HG03108 (cell line): ENCODE data around the gene STT3A.

ENCODE experiments used
- ATAC-seq: cut with Tn5 transposase; IDR thresholded peaks from one replicate; pipeline ENCODE4 v1.9.1; 2021; ENCODE audit warnings: moderate library complexity; ENCODE audit not compliant: unreplicated experiment

Gene STT3A

GRCh38 chr11:125587480-125587879 lies 5.2 kb upstream of the STT3A start:
- no peak for ATAC-seq

- ATAC-seq: no peak
Observed at GRCh38 chr11:125588505-125588904, 4.1 kb upstream of the STT3A start.

GRCh38 chr11:125591649-125592304 lies 875 bp upstream of the STT3A start:
- ATAC-seq: peak; percentile 14

GRCh38 chr11:125593114-125593820 lies 615 bp downstream of the STT3A start:
- no peak for ATAC-seq

GRCh38 chr11:125594958-125595357 lies 2.3 kb downstream of the STT3A start:
- no peak for ATAC-seq

- no peak for ATAC-seq
Observed at GRCh38 chr11:125600663-125601062, 8.0 kb downstream of the STT3A start.

- no peak for ATAC-seq
Observed at GRCh38 chr11:125603207-125603606, 10.6 kb downstream of the STT3A start.

GRCh38 chr11:125605417-125605816 lies 12.8 kb downstream of the STT3A start:
- no peak for ATAC-seq

- no peak for ATAC-seq
Observed at GRCh38 chr11:125609545-125609944, 16.9 kb downstream of the STT3A start.

GRCh38 chr11:125618383-125618782 lies 25.7 kb downstream of the STT3A start:
- ATAC-seq: no peak

GRCh38 chr11:125621995-125622394 lies 29.3 kb downstream of the STT3A start:
- no peak for ATAC-seq

GRCh38 chr11:125623064-125623463 lies 30.4 kb downstream of the STT3A start:
- ATAC-seq: no peak

- no peak for ATAC-seq
Observed at GRCh38 chr11:125624756-125625213, 32.1 kb downstream of the STT3A start, which contains the start of gene CHEK1. TSS of gene CHEK1 (plus strand) at chr11:125625163. CDS start at chr11:125626769, 1,606 bp downstream.

GRCh38 chr11:125625225-125625629 lies 32.6 kb downstream of the STT3A start:
- ATAC-seq: peak; percentile 27

- peak; percentile 88 for ATAC-seq
Observed at GRCh38 chr11:125625630-125626287, 33.1 kb downstream of the STT3A start.

GRCh38 chr11:125626288-125626950 lies 33.8 kb downstream of the STT3A start:
- peak; percentile 36 for ATAC-seq

GRCh38 chr11:125627236-125627910 lies 34.7 kb downstream of the STT3A start:
- ATAC-seq: no peak

GRCh38 chr11:125637840-125638239 lies 45.2 kb downstream of the STT3A start:
- ATAC-seq: no peak

- no peak for ATAC-seq
Observed at GRCh38 chr11:125638315-125638714, 45.7 kb downstream of the STT3A start.

GRCh38 chr11:125645871-125646270 lies 53.2 kb downstream of the STT3A start:
- ATAC-seq: no peak
